K562 (cell line): ENCODE results near the gene ARHGAP15. TPM values are rescaled to one million over a fixed set of nuclear protein-coding genes. Genes with fewer than 3 reads are reported as not detected.

ENCODE experiments used
- GABPB2 ChIP-seq: fragments of 250-450 bp; sonication (Bioruptor Pico); conservative IDR thresholded peaks from 2 replicates; pipeline ENCODE4 v1.5.1; 2021; ENCODE audit warnings: mild to moderate bottlenecking
- polyA plus RNA-seq, 8 experiments: library from polyadenylated mRNA; depleted of rRNA in 4 of 8; stranded (reverse) in 5 of 8; unstranded in 3 of 8; fragments of >200 nt; fragmentation: Nextera tagmentation in 2 of 8; fragmentation: Illumina TruSeq in 1 of 8; extraction: Ambion mirVana in 2 of 8; extraction: Trizol in 1 of 8; gene quantifications; 2 replicates each; pipeline versions ENCODE4 v1.2.1 to v1.2.3, GENCODE V29; 2011 to 2014; ENCODE audit warnings: inconsistent platforms in 1 of 8, missing spikeins in 1 of 8
- total RNA-seq, 7 experiments: library from RNA; depleted of rRNA in 6 of 7; stranded (reverse); fragments of >200 nt in 6 of 7; fragmentation: Illumina TruSeq in 2 of 7; extraction: Trizol in 2 of 7; gene quantifications; 2 replicates each; pipeline versions ENCODE4 v1.2.1 to v1.2.3, GENCODE V29; 2011 to 2021; ENCODE audit warnings: low replicate concordance in 1 of 7
- TF ChIP-seq, protein P1 (sequence below): fragments of 450-650 bp; IDR thresholded peaks from 2 replicates; pipeline ENCODE4 v1.6.1; 2016; ENCODE audit warnings: mild to moderate bottlenecking, moderate library complexity

ARHGAP15 gene
- total and polyA plus RNA-seq, 9 of the 15 experiments (the other 6 are each of a cell fraction or from before 2014, with no cell fraction given) = 1.5 to 17.9 (median 7.9) TPM

DNA sequence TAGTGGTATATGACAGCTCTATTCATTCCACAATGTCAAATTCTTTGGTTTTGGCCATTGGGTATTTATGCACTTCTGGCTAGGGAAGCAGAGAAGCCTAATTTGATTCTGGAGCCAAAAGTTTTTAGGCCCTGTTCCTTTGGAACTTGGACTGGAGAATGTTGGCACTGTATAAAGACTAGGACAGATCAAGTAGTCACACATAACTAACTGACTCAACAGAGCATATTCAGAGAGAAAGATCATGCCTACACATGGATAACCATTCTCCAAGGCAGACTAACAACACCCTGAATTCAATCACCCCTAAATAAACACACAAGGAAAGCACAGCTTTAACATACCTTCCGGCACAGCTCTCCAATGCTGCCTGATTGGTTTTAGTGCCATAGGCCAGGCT lies 62.9 kb downstream of the ARHGAP15 start (continued):
- TF ChIP-seq, protein P1, sequence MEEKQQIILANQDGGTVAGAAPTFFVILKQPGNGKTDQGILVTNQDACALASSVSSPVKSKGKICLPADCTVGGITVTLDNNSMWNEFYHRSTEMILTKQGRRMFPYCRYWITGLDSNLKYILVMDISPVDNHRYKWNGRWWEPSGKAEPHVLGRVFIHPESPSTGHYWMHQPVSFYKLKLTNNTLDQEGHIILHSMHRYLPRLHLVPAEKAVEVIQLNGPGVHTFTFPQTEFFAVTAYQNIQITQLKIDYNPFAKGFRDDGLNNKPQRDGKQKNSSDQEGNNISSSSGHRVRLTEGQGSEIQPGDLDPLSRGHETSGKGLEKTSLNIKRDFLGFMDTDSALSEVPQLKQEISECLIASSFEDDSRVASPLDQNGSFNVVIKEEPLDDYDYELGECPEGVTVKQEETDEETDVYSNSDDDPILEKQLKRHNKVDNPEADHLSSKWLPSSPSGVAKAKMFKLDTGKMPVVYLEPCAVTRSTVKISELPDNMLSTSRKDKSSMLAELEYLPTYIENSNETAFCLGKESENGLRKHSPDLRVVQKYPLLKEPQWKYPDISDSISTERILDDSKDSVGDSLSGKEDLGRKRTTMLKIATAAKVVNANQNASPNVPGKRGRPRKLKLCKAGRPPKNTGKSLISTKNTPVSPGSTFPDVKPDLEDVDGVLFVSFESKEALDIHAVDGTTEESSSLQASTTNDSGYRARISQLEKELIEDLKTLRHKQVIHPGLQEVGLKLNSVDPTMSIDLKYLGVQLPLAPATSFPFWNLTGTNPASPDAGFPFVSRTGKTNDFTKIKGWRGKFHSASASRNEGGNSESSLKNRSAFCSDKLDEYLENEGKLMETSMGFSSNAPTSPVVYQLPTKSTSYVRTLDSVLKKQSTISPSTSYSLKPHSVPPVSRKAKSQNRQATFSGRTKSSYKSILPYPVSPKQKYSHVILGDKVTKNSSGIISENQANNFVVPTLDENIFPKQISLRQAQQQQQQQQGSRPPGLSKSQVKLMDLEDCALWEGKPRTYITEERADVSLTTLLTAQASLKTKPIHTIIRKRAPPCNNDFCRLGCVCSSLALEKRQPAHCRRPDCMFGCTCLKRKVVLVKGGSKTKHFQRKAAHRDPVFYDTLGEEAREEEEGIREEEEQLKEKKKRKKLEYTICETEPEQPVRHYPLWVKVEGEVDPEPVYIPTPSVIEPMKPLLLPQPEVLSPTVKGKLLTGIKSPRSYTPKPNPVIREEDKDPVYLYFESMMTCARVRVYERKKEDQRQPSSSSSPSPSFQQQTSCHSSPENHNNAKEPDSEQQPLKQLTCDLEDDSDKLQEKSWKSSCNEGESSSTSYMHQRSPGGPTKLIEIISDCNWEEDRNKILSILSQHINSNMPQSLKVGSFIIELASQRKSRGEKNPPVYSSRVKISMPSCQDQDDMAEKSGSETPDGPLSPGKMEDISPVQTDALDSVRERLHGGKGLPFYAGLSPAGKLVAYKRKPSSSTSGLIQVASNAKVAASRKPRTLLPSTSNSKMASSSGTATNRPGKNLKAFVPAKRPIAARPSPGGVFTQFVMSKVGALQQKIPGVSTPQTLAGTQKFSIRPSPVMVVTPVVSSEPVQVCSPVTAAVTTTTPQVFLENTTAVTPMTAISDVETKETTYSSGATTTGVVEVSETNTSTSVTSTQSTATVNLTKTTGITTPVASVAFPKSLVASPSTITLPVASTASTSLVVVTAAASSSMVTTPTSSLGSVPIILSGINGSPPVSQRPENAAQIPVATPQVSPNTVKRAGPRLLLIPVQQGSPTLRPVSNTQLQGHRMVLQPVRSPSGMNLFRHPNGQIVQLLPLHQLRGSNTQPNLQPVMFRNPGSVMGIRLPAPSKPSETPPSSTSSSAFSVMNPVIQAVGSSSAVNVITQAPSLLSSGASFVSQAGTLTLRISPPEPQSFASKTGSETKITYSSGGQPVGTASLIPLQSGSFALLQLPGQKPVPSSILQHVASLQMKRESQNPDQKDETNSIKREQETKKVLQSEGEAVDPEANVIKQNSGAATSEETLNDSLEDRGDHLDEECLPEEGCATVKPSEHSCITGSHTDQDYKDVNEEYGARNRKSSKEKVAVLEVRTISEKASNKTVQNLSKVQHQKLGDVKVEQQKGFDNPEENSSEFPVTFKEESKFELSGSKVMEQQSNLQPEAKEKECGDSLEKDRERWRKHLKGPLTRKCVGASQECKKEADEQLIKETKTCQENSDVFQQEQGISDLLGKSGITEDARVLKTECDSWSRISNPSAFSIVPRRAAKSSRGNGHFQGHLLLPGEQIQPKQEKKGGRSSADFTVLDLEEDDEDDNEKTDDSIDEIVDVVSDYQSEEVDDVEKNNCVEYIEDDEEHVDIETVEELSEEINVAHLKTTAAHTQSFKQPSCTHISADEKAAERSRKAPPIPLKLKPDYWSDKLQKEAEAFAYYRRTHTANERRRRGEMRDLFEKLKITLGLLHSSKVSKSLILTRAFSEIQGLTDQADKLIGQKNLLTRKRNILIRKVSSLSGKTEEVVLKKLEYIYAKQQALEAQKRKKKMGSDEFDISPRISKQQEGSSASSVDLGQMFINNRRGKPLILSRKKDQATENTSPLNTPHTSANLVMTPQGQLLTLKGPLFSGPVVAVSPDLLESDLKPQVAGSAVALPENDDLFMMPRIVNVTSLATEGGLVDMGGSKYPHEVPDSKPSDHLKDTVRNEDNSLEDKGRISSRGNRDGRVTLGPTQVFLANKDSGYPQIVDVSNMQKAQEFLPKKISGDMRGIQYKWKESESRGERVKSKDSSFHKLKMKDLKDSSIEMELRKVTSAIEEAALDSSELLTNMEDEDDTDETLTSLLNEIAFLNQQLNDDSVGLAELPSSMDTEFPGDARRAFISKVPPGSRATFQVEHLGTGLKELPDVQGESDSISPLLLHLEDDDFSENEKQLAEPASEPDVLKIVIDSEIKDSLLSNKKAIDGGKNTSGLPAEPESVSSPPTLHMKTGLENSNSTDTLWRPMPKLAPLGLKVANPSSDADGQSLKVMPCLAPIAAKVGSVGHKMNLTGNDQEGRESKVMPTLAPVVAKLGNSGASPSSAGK = no peak
- no peak for TF ChIP-seq GABPB2
- TF ChIP-seq, all 486 proteins: peak for 0
